Gastrocnemius medialis (tissue), 4 donors: ENCODE measurements around the gene KLHL30.

Experiments
- CTCF ChIP-seq, 5 experiments: fragments of 450-650 bp in 3 of 5; fragments of 200-600 bp in 2 of 5; sonication (generic) in 2 of 5; IDR thresholded peaks in 4 of 5; conservative IDR thresholded peaks in 1 of 5; 1 replicate in 4 of 5; 2 replicates in 1 of 5; pipeline ENCODE4 v1.5.1; 2016 to 2019; ENCODE audit warnings: antibody characterized with exemption in 5 of 5, mild to moderate bottlenecking in 3 of 5, moderate library complexity in 3 of 5
- POLR2A ChIP-seq, 2 donors: fragments of 450-650 bp; IDR thresholded peaks; one replicate each; pipeline ENCODE4 v1.6.1; 2017; ENCODE audit warnings: antibody characterized with exemption in 2 of 2, mild to moderate bottlenecking in 2 of 2, moderate library complexity in 2 of 2

DNA sequence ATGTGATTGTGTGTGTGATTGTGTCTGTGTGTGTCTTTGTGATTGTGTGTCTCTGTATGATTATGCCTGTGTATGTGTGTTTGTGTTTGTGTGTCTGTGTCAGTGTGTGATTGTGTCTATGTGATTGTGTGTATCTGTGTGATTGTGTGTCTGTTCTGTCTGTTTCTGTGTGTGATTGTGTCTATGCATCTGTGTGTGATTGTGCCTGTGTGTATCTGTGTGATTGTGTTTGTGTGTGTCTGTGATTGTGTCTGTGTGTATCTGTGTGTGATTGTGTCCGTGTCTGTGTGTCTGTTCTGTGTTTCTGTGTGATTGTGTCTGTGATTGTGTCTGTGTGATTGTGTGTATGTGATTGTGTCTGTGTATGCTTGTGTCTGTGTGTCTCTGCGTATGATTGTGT lies 12.1 kb upstream of the KLHL30 start:
- TF ChIP-seq CTCF (IDR thresholded peaks at IDR 0.05 in 4 of 5, conservative IDR thresholded peaks at IDR 0.05 in 1 of 5) (no peak), POLR2A (IDR thresholded peaks at IDR 0.05) (no peak)
